ENCODE data around the gene EPHA3. TPM values are rescaled to one million over a fixed set of nuclear protein-coding genes. Genes with fewer than 3 reads are reported as not detected.

Gene EPHA3
- total RNA-seq, 4 donors from 2014 or later, result 13.1 to 25.8 (median 21.2) TPM

DNA sequence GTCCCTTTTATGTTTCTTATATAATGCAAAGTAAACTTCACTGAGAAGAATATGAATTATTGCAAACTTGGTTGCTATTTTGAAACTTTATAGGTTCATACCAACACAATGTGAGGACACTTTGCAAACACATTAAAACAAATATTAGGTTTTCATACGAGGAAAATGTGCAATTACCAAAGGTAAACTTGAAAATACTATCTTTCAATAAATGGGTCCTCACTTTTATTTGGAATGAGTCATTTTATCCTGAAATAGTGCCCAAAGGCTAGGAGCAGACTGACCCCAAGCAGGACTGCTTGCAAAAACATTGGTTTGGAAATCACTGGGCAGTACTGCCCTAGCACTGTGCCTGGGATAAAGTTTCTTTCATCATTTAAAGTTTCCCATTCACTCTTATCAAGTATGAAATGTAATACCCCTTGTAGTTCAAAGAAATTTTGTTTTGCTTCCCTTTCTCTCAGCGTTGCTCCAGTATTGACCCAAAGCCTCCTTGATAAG, 396.5 kb downstream of the EPHA3 start:
- H3K4me1 ChIP-seq, result peaks cover 0 to 18% (median 11%) of the 10 kb centered on the region in 4 donors
- H3K4me3 ChIP-seq, result no peak overlapping the region
- DNase-seq (ENCODE audit: extremely low spot score), result no peak
- WGBS, result 71% methylated on average over 2 of the region's 2 CpGs
- H3K36me3 ChIP-seq, result no peaks in the 10 kb centered on the region
- H3K27ac ChIP-seq (replicated peaks in 1 of 4), result no peak overlapping the region
- no peaks in the 10 kb centered on the region for H3K27me3 ChIP-seq
- intact Hi-C loops (cut with DNase I), result no loop called here
- no peaks in the 10 kb centered on the region for H3K9me3 ChIP-seq
- TF ChIP-seq POLR2AphosphoS5 (IDR thresholded peaks at IDR 0.05) (no peak), EP300 (IDR thresholded peaks at IDR 0.05) (no peak), POLR2A (IDR thresholded peaks at IDR 0.05; ENCODE audit: low read depth) (no peak)
- TF ChIP-seq, protein P1, sequence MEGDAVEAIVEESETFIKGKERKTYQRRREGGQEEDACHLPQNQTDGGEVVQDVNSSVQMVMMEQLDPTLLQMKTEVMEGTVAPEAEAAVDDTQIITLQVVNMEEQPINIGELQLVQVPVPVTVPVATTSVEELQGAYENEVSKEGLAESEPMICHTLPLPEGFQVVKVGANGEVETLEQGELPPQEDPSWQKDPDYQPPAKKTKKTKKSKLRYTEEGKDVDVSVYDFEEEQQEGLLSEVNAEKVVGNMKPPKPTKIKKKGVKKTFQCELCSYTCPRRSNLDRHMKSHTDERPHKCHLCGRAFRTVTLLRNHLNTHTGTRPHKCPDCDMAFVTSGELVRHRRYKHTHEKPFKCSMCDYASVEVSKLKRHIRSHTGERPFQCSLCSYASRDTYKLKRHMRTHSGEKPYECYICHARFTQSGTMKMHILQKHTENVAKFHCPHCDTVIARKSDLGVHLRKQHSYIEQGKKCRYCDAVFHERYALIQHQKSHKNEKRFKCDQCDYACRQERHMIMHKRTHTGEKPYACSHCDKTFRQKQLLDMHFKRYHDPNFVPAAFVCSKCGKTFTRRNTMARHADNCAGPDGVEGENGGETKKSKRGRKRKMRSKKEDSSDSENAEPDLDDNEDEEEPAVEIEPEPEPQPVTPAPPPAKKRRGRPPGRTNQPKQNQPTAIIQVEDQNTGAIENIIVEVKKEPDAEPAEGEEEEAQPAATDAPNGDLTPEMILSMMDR (IDR thresholded peaks at IDR 0.05), result no peak

DNA sequence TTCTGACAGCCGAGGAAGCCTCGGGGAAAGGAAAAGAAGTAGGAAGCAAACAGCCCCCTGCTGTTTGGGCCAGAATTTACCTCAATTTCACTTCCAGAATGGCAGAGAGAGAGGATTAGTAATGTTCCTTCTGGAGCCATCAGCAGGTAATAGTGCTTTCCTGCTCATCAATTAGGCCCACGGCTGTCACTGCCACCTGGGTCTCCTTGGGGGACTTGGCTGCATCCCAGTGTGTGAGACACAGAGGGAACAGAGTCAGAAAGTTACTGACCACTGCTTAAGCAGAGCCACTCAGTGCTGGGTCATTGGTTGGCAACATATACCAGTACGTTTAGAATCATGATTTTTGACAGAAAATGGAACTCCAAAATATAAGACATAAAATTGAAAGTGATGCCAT, 397.0 kb downstream of the EPHA3 start:
- Histone ChIP-seq H3K9me3 (no peaks in the 10 kb centered on the region), H3K4me1 (peaks cover 0 to 18% (median 11%) of the 10 kb centered on the region in 4 donors), H3K27ac (replicated peaks in 1 of 4) (no peak overlapping the region), H3K27me3 (no peaks in the 10 kb centered on the region), H3K36me3 (no peaks in the 10 kb centered on the region), H3K4me3 (no peak overlapping the region)
- TF ChIP-seq, protein P1 (IDR thresholded peaks at IDR 0.05), result no peak
- no peak for TF ChIP-seq POLR2AphosphoS5 (IDR thresholded peaks at IDR 0.05)
- 75% methylated on average over 4 of the region's 4 CpGs for WGBS
- intact Hi-C loops (cut with DNase I), result no loop called here
- no peak for DNase-seq (ENCODE audit: extremely low spot score)

DNA sequence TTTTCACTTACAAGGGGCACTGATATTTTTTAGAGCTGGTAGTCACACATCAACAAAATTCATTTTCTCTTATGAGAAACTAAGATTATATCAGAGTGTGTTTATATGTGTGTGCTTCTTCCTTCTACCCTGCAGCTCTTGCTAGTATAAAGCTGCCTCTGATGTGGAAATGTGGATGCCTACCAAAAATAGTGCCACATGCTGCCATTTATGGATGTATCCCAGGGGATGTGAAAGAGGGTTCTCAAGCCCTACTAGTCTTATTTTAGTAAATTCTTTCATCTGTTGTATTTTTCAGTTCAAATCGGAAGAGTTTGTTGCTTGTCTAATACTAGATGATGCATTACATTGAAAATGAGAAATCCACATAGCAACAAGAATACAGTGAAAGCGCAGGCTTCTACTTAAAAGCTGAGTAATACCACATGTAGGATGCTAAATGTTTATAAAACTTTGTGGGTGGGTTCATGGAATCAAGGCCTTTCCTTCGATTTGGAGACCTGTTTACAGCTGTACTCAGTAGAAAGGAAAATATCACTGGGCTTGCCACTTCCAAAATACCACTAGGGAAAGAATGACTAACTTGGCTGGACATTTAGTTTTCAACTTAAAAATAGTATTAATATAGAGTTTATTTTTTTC, 399.2 kb downstream of the EPHA3 start:
- Histone ChIP-seq H3K9me3 (no peaks in the 10 kb centered on the region), H3K27ac (replicated peaks in 1 of 4) (no peak overlapping the region), H3K27me3 (no peaks in the 10 kb centered on the region), H3K36me3 (no peaks in the 10 kb centered on the region), H3K4me3 (no peak overlapping the region), H3K4me1 (peaks cover 0 to 18% (median 11%) of the 10 kb centered on the region in 4 donors)
- intact Hi-C loops (cut with DNase I), result no loop called here
- TF ChIP-seq POLR2A (IDR thresholded peaks at IDR 0.05; ENCODE audit: low read depth) (no peak), POLR2AphosphoS5 (IDR thresholded peaks at IDR 0.05) (no peak), EP300 (IDR thresholded peaks at IDR 0.05) (no peak)
- TF ChIP-seq, protein P1 (IDR thresholded peaks at IDR 0.05), result no peak
- WGBS, result 27% methylated on average over 3 of the region's 3 CpGs
- no peak for DNase-seq (ENCODE audit: extremely low spot score)

DNA sequence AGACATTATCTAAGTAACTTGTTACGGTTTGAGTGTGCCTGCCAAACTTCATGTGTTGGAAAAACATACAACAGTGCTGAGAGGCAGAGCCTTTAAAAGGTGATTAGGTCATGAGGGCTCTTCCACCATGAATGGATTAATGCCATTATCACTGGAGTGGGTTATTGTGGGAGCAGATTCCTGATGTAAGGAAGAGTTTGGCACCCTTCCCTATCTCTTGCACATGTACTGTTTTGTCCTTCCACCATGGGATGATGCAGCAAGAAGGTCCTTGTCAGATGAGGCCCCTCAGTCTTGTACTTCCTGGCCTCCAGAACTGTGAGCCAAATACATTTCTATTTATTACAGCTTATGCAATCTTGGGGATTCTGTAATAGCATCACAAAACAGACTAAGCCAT, 413.9 kb downstream of the EPHA3 start:
- Histone ChIP-seq H3K9me3 (no peaks in the 10 kb centered on the region), H3K27me3 (no peaks in the 10 kb centered on the region), H3K4me1 (no peaks in the 10 kb centered on the region), H3K36me3 (no peaks in the 10 kb centered on the region), H3K27ac (replicated peaks in 1 of 4) (no peak overlapping the region), H3K4me3 (no peak overlapping the region)
- intact Hi-C loops (cut with DNase I), result no loop called here
- no peak for DNase-seq (ENCODE audit: extremely low spot score)
- 66% methylated on average over 1 of the region's 1 CpG for WGBS
- TF ChIP-seq POLR2AphosphoS5 (IDR thresholded peaks at IDR 0.05) (no peak), POLR2A (IDR thresholded peaks at IDR 0.05; ENCODE audit: low read depth) (no peak), EP300 (IDR thresholded peaks at IDR 0.05) (no peak)
- TF ChIP-seq, protein P1 (IDR thresholded peaks at IDR 0.05), result no peak

DNA sequence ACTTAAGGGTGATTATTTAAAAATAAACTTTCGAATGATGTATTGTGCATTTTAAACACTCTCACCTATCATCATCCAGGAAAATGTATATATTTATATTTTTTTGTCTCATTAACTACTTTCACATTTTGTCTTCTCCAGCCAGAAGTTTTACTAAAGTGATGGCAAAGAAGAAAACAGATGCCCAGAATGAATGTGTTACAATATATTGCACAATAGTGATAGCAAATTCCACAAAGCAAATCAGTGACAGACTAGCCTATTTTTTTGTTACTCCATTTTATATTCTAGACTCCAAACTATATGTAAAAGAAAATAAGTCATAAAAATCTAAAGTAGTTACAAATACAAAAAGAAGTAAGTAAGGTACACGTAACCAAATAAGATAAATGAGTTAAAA, 414.7 kb downstream of the EPHA3 start:
- 94% methylated on average over 2 of the region's 2 CpGs for whole genome bisulfite sequencing
- DNase-seq (ENCODE audit: extremely low spot score), result no peak
- H3K4me1 ChIP-seq, result no peaks in the 10 kb centered on the region
- no peaks in the 10 kb centered on the region for H3K36me3 ChIP-seq
- intact Hi-C loops (cut with DNase I), result no loop called here
- TF ChIP-seq EP300 (IDR thresholded peaks at IDR 0.05), result no peak
- TF ChIP-seq POLR2AphosphoS5 (IDR thresholded peaks at IDR 0.05), result no peak
- TF ChIP-seq POLR2A (IDR thresholded peaks at IDR 0.05; ENCODE audit: low read depth), result no peak
- TF ChIP-seq, protein P1 (IDR thresholded peaks at IDR 0.05), result no peak
- H3K4me3 ChIP-seq, result no peak overlapping the region
- H3K27me3 ChIP-seq, result no peaks in the 10 kb centered on the region
- no peaks in the 10 kb centered on the region for H3K9me3 ChIP-seq
- H3K27ac ChIP-seq (replicated peaks in 1 of 4), result no peak overlapping the region
